Lower lobe of right lung (tissue), 2 donors: ENCODE measurements around the gene DLGAP4. TPM values are rescaled to one million over a fixed set of nuclear protein-coding genes. Genes with fewer than 3 reads are reported as not detected.

Experiments used
- ATAC-seq, 2 donors: fragments of 200-7000 bp; cut with Tn5 transposase; one replicate each; pipeline ENCODE4 v1.9.1; 2020 to 2022; ENCODE audit warnings: mild to moderate bottlenecking in 2 of 2, moderate library complexity in 2 of 2
- DNase-seq: peaks from one replicate; pipeline ENCODE4 v3.0.0-alpha.2; 2020
- H3K27ac ChIP-seq: fragments of 200-600 bp; one replicate; pipeline ENCODE4 v1.8.0; 2022
- H3K27me3 ChIP-seq: fragments of 200-600 bp; one replicate; pipeline ENCODE4 v1.8.0; 2022; ENCODE audit warnings: low read depth
- H3K36me3 ChIP-seq: fragments of 200-600 bp; one replicate; pipeline ENCODE4 v1.8.0; 2022; ENCODE audit warnings: mild to moderate bottlenecking
- H3K4me1 ChIP-seq: fragments of 200-600 bp; one replicate; pipeline ENCODE4 v1.8.0; 2022
- H3K4me3 ChIP-seq: fragments of 200-600 bp; one replicate; pipeline ENCODE4 v1.8.0; 2022; ENCODE audit warnings: mild to moderate bottlenecking
- H3K9me3 ChIP-seq: fragments of 200-600 bp; one replicate; pipeline ENCODE4 v1.8.0; 2022
- intact Hi-C: fragments of 100-400 bp; cut with DNase I; formaldehyde crosslinking; loops from one replicate; pipeline ENCODE4 v1.11.0; 2022
- total RNA-seq: library from RNA; stranded (reverse); fragmentation: NEBNext Ultra II Directional; extraction: Animal tissue kit (Norgen Biotek cat#: 25700); gene quantifications from one replicate; pipeline ENCODE4 v1.2.1, GENCODE V29; 2021
- TF ChIP-seq, protein P1 (sequence below): fragments of 200-600 bp; IDR thresholded peaks from one replicate; pipeline ENCODE4 v1.8.0; 2022; ENCODE audit warnings: antibody characterized with exemption, mild to moderate bottlenecking
- donor health status: DM: no; HTN: yes; CAD: no; lungs with severe emphysema.

The DLGAP4 gene
- total RNA-seq, 1 donor from 2014 or later: 59.3 TPM

DNA sequence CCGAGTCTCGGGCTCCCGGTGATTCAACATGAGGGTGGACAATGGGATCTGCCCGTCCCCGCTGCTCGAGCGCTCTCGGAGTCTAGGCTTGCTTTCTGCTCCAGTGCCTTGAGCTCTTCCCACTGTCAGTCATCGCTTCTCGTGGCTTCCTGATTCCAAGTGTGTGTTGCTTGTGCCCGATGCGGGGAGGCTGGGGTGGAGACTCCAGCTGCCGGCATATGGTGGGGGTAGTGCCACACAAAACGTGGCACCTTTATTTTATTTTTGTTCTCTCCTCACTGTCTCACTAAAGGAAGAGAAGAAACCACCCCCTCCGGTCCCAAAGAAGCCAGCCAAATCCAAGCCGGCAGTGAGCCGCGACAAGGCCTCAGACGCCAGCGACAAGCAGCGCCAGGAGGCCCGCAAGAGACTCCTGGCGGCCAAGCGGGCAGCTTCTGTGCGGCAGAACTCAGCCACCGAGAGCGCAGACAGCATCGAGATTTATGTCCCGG is 220.4 kb downstream of the DLGAP4 start:
- intact Hi-C loops: no loop called here
- H3K27ac ChIP-seq: no peak overlapping the region
- no peaks in the 10 kb centered on the region for H3K9me3 ChIP-seq
- H3K4me1 ChIP-seq: no peaks in the 10 kb centered on the region
- peaks cover 65% of the 10 kb centered on the region for H3K36me3 ChIP-seq
- ATAC-seq (no peak), DNase-seq (no peak)
- H3K4me3 ChIP-seq: no peak overlapping the region
- TF ChIP-seq, protein P1, sequence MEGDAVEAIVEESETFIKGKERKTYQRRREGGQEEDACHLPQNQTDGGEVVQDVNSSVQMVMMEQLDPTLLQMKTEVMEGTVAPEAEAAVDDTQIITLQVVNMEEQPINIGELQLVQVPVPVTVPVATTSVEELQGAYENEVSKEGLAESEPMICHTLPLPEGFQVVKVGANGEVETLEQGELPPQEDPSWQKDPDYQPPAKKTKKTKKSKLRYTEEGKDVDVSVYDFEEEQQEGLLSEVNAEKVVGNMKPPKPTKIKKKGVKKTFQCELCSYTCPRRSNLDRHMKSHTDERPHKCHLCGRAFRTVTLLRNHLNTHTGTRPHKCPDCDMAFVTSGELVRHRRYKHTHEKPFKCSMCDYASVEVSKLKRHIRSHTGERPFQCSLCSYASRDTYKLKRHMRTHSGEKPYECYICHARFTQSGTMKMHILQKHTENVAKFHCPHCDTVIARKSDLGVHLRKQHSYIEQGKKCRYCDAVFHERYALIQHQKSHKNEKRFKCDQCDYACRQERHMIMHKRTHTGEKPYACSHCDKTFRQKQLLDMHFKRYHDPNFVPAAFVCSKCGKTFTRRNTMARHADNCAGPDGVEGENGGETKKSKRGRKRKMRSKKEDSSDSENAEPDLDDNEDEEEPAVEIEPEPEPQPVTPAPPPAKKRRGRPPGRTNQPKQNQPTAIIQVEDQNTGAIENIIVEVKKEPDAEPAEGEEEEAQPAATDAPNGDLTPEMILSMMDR: no peak
- no peaks in the 10 kb centered on the region for H3K27me3 ChIP-seq

DNA sequence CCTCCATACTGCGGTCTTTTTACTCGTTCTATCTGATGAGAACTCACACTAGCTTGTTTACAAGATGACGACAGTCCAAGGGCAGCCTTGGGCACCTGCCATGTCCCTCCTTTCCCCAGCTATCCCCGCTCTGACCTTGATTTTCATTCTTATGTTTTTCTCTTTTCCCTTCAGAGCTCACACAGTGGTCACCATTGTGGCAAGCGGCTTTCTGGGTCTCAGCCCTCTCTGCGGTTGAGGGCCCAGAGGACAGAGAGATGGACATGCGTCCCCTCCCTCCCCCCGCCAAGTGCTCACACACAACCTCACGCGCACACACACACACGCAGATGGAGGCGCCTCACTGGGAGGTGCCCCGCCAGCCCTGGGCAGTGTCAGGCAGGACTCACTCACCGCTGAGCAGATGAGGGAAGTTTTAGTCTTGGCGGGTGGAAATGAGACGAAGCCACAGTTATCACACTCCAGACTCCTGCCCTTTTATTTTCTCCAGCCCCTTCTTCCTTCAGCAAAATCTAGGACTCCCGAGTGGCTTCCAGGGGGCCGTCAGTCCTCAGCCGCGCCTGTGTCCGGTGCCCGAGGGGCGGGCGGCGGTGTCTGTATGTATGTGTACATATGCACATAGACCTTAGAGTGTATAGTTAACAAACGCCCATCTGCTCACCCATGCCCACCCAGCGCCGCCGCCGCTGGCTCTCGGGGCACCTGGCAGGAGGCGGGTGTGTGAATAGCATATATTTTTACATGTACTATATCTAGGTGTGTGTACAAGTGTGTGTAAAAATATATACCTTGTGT is 221.4 kb downstream of the DLGAP4 start:
- Histone ChIP-seq H3K4me3 (no peak overlapping the region), H3K27ac (no peak overlapping the region), H3K4me1 (no peaks in the 10 kb centered on the region), H3K36me3 (peaks cover 55% of the 10 kb centered on the region), H3K27me3 (no peaks in the 10 kb centered on the region), H3K9me3 (no peaks in the 10 kb centered on the region)
- DNase-seq: no peak
- no peak for ATAC-seq
- TF ChIP-seq, protein P1: no peak
- intact Hi-C loops: no loop called here

DNA sequence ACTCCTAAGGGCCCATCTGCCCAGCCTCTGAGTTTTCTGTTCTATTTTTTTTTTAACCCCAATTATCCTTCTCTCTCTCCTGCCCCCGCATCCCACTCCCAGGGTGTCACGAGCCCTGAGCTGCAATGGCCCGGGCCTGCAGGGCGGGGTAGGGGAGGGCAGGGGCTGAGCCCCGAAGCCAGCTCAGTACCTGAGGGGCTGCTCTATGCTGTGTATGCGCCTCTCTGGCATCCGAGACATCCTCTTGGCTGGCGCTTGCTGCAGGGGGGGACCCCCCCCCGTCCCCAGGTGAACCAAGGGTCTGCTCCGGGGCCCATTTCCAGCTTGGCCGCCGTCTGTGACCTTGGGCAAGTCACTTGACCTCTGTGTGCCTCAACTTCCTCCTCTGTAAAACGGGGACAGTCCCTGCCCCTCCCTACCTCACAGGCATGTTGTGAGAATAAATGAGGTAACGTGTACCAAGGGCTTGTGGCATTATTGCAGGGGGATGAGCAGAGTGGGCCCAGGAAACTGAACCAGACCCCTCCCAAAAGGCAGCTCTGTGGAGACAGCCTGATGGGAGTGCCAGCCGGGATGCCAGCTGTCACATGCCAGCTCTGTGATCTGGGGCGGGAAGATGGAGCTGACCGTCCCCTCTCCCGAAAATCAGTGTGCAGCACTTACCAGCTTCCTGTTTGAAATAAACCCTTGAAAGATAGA is 222.2 kb downstream of the DLGAP4 start:
- no peak overlapping the region for H3K4me3 ChIP-seq
- H3K36me3 ChIP-seq: peaks cover 55% of the 10 kb centered on the region
- H3K9me3 ChIP-seq: no peaks in the 10 kb centered on the region
- TF ChIP-seq, protein P1: no peak
- no peaks in the 10 kb centered on the region for H3K4me1 ChIP-seq
- intact Hi-C loops: no loop called here
- DNase-seq: no peak
- peak in 1 of 2 donors; percentile 23 for ATAC-seq
- no peaks in the 10 kb centered on the region for H3K27me3 ChIP-seq
- H3K27ac ChIP-seq: no peak overlapping the region

DNA sequence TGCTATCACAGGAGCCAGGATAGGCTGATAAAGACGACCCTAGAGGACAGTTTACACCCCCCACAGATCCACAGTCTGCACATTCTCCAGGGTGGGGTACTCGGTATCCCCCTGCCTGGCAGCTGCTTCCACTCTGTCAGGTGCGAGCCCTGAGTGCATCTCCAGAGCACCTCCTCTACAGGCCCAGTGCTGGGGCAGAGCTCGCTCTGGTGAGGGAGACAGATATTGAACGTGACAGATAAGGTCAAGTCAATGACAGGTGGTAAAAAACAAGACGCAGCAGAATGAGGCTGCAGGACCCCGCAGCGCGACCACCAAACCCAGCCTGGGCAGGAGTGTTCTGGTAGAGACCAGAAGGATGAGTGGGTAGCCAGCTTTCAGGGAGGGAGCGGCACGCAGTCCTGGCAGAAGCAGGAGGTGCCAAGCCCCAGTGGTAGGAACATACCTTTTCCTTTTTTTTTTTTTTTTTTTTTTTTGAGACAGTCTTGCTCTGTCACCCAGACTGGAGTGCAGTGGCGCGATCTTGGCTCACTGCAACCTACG is 222.8 kb downstream of the DLGAP4 start:
- no peak for ATAC-seq
- Histone ChIP-seq H3K36me3 (peaks cover 51% of the 10 kb centered on the region), H3K27me3 (no peaks in the 10 kb centered on the region), H3K4me1 (no peaks in the 10 kb centered on the region), H3K4me3 (no peak overlapping the region), H3K27ac (no peak overlapping the region), H3K9me3 (no peaks in the 10 kb centered on the region)
- DNase-seq: no peak
- TF ChIP-seq, protein P1: no peak
- intact Hi-C loops: no loop called here

DNA sequence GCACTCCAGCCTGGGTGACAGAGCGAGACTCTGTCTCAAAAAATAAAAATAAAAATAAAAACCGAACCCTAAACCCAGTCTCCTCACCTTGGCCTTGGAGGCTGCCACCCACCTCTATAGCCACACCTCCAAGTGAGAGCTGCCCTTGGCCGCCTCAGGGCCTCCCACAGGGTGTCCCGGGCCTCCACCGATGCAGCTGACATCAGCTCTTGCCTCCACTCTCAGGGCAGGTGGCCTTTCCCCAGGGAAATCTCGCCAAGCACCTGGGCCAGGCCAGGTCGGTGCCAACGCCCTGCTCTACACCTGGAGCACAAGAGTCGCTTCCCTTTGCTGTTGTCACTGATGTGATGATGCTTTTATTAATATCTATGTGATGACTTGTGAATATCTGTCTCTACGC is 226.2 kb downstream of the DLGAP4 start:
- ATAC-seq (peak in 1 of 2 donors; percentile 18), DNase-seq (no peak)
- H3K36me3 ChIP-seq: peaks cover 16% of the 10 kb centered on the region
- no peak overlapping the region for H3K27ac ChIP-seq
- TF ChIP-seq, protein P1: no peak
- no peak overlapping the region for H3K4me3 ChIP-seq
- H3K4me1 ChIP-seq: no peaks in the 10 kb centered on the region
- no peaks in the 10 kb centered on the region for H3K9me3 ChIP-seq
- H3K27me3 ChIP-seq: no peaks in the 10 kb centered on the region
- intact Hi-C loops: no loop called here
